Daoy (cell line): ENCODE measurements around the gene EEPD1. TPM values are rescaled to one million over a fixed set of nuclear protein-coding genes. Genes with fewer than 3 reads are reported as not detected.
A peak's percentile ranks its signal among the peaks of the same experiment; 100 is the strongest.

Source experiments
- DNase-seq: peaks from one replicate; pipeline ENCODE4 v3.0.0-alpha.2; 2015; ENCODE audit warnings: low read depth
- total RNA-seq: library from RNA; depleted of rRNA; stranded (reverse); fragments of >200 nt; shearing (Covaris generic); gene quantifications from 2 replicates; pipeline ENCODE4 v1.2.3, GENCODE V29; 2014

Gene EEPD1
- total RNA-seq, 1 experiment from 2014 or later, result 10.7 TPM

- DNase-seq, result no peak
These were observed 1.5 kb downstream of the EEPD1 start for GRCh38 chr7:36154255-36155212.

GRCh38 chr7:36155811-36156361, 2.8 kb downstream of the EEPD1 start:
- peak; percentile 45 for DNase-seq

- no peak for DNase-seq
These were observed 4.7 kb downstream of the EEPD1 start for GRCh38 chr7:36157527-36158320.

GRCh38 chr7:36158321-36158605, 5.2 kb downstream of the EEPD1 start:
- no peak for DNase-seq

GRCh38 chr7:36159618-36160017, 6.6 kb downstream of the EEPD1 start:
- DNase-seq, result no peak

GRCh38 chr7:36160313-36160712, 7.3 kb downstream of the EEPD1 start:
- DNase-seq, result no peak

GRCh38 chr7:36161996-36162395, 8.9 kb downstream of the EEPD1 start:
- DNase-seq, result no peak

- DNase-seq, result no peak
These were observed 12.0 kb downstream of the EEPD1 start for GRCh38 chr7:36165059-36165458.

GRCh38 chr7:36165802-36166201, 12.7 kb downstream of the EEPD1 start:
- no peak for DNase-seq

- no peak for DNase-seq
These were observed 14.5 kb downstream of the EEPD1 start for GRCh38 chr7:36167403-36168050.

GRCh38 chr7:36171503-36171902, 18.4 kb downstream of the EEPD1 start:
- DNase-seq, result no peak

- no peak for DNase-seq
These were observed 22.8 kb downstream of the EEPD1 start for GRCh38 chr7:36175886-36176285.

GRCh38 chr7:36176697-36177096, 23.6 kb downstream of the EEPD1 start:
- DNase-seq, result no peak

GRCh38 chr7:36180121-36180520, 27.1 kb downstream of the EEPD1 start:
- no peak for DNase-seq

- DNase-seq, result no peak
These were observed 28.6 kb downstream of the EEPD1 start for GRCh38 chr7:36181668-36182067.

- DNase-seq, result no peak
These were observed 30.0 kb downstream of the EEPD1 start for GRCh38 chr7:36182854-36183604.

GRCh38 chr7:36185092-36185491, 32.0 kb downstream of the EEPD1 start:
- DNase-seq, result no peak

- DNase-seq, result no peak
These were observed 32.7 kb downstream of the EEPD1 start for GRCh38 chr7:36185756-36186155.

- DNase-seq, result no peak
These were observed 33.5 kb downstream of the EEPD1 start for GRCh38 chr7:36186359-36187121.

- no peak for DNase-seq
These were observed 35.2 kb downstream of the EEPD1 start for GRCh38 chr7:36188266-36188665.

- no peak for DNase-seq
These were observed 35.9 kb downstream of the EEPD1 start for GRCh38 chr7:36188906-36189305.
